Caco-2 (cell line): Measurements from ENCODE around the gene NDUFA5. TPM values are rescaled to one million over a fixed set of nuclear protein-coding genes. Genes with fewer than 3 reads are reported as not detected.

Experiments used
- BruUV-seq: library from RNA; stranded (reverse); fragments of 400-500 nt; replicated peaks from 2 replicates; lab custom pipeline; 2021; lab: Mats Ljungman, UMichigan
- CTCF ChIA-PET: fragments of 300-600 bp; sonication (Branson Sonifier 250); formaldehyde crosslinking; loops from one replicate; lab custom pipeline; 2022; ENCODE audit warnings: antibody characterized with exemption; lab: Charles Lee
- POLR2A ChIA-PET: fragments of 300-600 bp; sonication (Branson Sonifier 250); formaldehyde crosslinking; loops from one replicate; lab custom pipeline; 2022; ENCODE audit warnings: antibody characterized with exemption; lab: Charles Lee
- DNase-seq, 2 experiments: peaks; one replicate each; pipeline versions ENCODE4 v3.0.0 to v3.0.0-alpha.2; 2020 to 2022
- H3K27me3 ChIP-seq: replicated peaks from 2 replicates; pipeline ENCODE4 v1.6.0; 2011; ENCODE audit warnings: low read length; ENCODE audit not compliant: control insufficient read depth, insufficient read depth
- H3K36me3 ChIP-seq: 2 replicates; pipeline ENCODE4 v1.5.1; 2011; ENCODE audit warnings: low read length; ENCODE audit not compliant: control insufficient read depth, insufficient read depth
- H3K4me1 ChIP-seq: fragments of 250-450 bp; sonication (Bioruptor Pico); 2 replicates; pipeline ENCODE4 v1.5.1; 2020; ENCODE audit warnings: mild to moderate bottlenecking
- H3K4me3 ChIP-seq: 2 replicates; pipeline ENCODE4 v1.5.1; 2011; ENCODE audit warnings: low read depth, mild to moderate bottlenecking, control low read depth, low read length
- H3K9me3 ChIP-seq: fragments of 250-450 bp; sonication (Bioruptor Pico); 2 replicates; pipeline ENCODE4 v1.5.1; 2020; ENCODE audit warnings: mild to moderate bottlenecking, moderate library complexity
- H3K27ac Mint-ChIP-seq: one replicate; pipeline ENCODE4 v1.8.0; 2022; ENCODE audit warnings: mixed read lengths; ENCODE audit not compliant: unreplicated experiment
- H3K27me3 Mint-ChIP-seq: one replicate; pipeline ENCODE4 v1.8.0; 2022; ENCODE audit warnings: mixed read lengths; ENCODE audit not compliant: insufficient read depth, unreplicated experiment
- H3K36me3 Mint-ChIP-seq: one replicate; pipeline ENCODE4 v1.8.0; 2022; ENCODE audit warnings: mild to moderate bottlenecking, mixed read lengths; ENCODE audit not compliant: insufficient read depth, unreplicated experiment
- H3K4me1 Mint-ChIP-seq: one replicate; pipeline ENCODE4 v1.8.0; 2022; ENCODE audit warnings: low read depth, mixed read lengths; ENCODE audit not compliant: unreplicated experiment
- H3K4me3 Mint-ChIP-seq: one replicate; pipeline ENCODE4 v1.8.0; 2022; ENCODE audit warnings: mild to moderate bottlenecking, moderate library complexity, mixed read lengths; ENCODE audit not compliant: unreplicated experiment
- H3K9me3 Mint-ChIP-seq: one replicate; pipeline ENCODE4 v1.8.0; 2022; ENCODE audit warnings: mixed read lengths; ENCODE audit not compliant: unreplicated experiment
- CTCF ChIP-seq, 2 experiments: fragments of 200-600 bp in 1 of 2; IDR thresholded peaks; 1 replicate in 1 of 2; 2 replicates in 1 of 2; pipeline versions ENCODE4 v1.5.1 to v1.8.0; 2011 to 2022; ENCODE audit warnings: antibody characterized with exemption in 1 of 2, control low read depth in 1 of 2, inconsistent platforms in 1 of 2, low read depth in 1 of 2, low read length in 1 of 2, mild to moderate bottlenecking in 1 of 2, moderate library complexity in 1 of 2; ENCODE audit not compliant: insufficient read depth in 1 of 2, severe bottlenecking in 1 of 2, unreplicated experiment in 1 of 2
- intact Hi-C: fragments of 100-400 bp; cut with micrococcal nuclease; formaldehyde crosslinking; loops from one replicate; pipeline ENCODE4 v1.10.0; 2022; ENCODE audit not compliant: unreplicated experiment
- total RNA-seq: library from RNA; stranded (reverse); gene quantifications from 2 replicates; pipeline ENCODE4 v1.2.3, GENCODE V29; 2022

The NDUFA5 gene
- total RNA-seq, 1 experiment from 2014 or later, result 87.9 TPM

GRCh38 chr7:123505221-123505620 lies 52.4 kb downstream of the NDUFA5 start:
- Mint-ChIP-seq H3K36me3 (no peaks in the 10 kb centered on the region), H3K4me1 (no peaks in the 10 kb centered on the region), H3K27me3 (no peaks in the 10 kb centered on the region), H3K4me3 (no peak overlapping the region), H3K27ac (no peak overlapping the region), H3K9me3 (peaks cover 17% of the 10 kb centered on the region)
- no TSS peak for BruUV-seq
- intact Hi-C loops, result no loop called here
- ChIA-PET POLR2A (no interaction called here), CTCF (no interaction called here)
- H3K9me3 ChIP-seq, result peaks cover 6% of the 10 kb centered on the region
- TF ChIP-seq CTCF (IDR thresholded peaks at IDR 0.05; ENCODE audit: insufficient read depth in 1 of 2, low read depth in 1 of 2, low read length in 1 of 2, severe bottlenecking in 1 of 2, unreplicated experiment in 1 of 2), result no peak
- DNase-seq, result no peak
- H3K36me3 ChIP-seq, result no peaks in the 10 kb centered on the region
- no peak overlapping the region for H3K4me3 ChIP-seq
- no peaks in the 10 kb centered on the region for H3K27me3 ChIP-seq
- H3K4me1 ChIP-seq, result no peaks in the 10 kb centered on the region

GRCh38 chr7:123502201-123502600 lies 55.4 kb downstream of the NDUFA5 start:
- no peak overlapping the region for H3K4me3 ChIP-seq
- DNase-seq, result no peak
- CTCF ChIA-PET, result no interaction called here

GRCh38 chr7:123500878-123501489 lies 56.6 kb downstream of the NDUFA5 start:
- no peak for DNase-seq
- Mint-ChIP-seq H3K27me3 (peaks cover 3% of the 10 kb centered on the region), H3K9me3 (peaks cover 8% of the 10 kb centered on the region), H3K4me3 (no peak overlapping the region), H3K4me1 (peaks cover 7% of the 10 kb centered on the region), H3K36me3 (no peaks in the 10 kb centered on the region), H3K27ac (no peak overlapping the region)
- CTCF ChIA-PET, result interaction anchor here (1.1 kb wide), 1 partner anchor 8 kb away, joined by 4 read pairs; no protein-coding TSS in a partner anchor
- POLR2A ChIA-PET, result no interaction called here
- H3K9me3 ChIP-seq, result peaks cover 4% of the 10 kb centered on the region
- H3K36me3 ChIP-seq, result no peaks in the 10 kb centered on the region
- no peaks in the 10 kb centered on the region for H3K4me1 ChIP-seq
- TF ChIP-seq CTCF (IDR thresholded peaks at IDR 0.05; ENCODE audit: insufficient read depth in 1 of 2, low read depth in 1 of 2, low read length in 1 of 2, severe bottlenecking in 1 of 2, unreplicated experiment in 1 of 2), result no peak
- no peaks in the 10 kb centered on the region for H3K27me3 ChIP-seq
- intact Hi-C loops, result no loop called here
- no peak overlapping the region for H3K4me3 ChIP-seq
- no TSS peak for BruUV-seq

More at GRCh38 chr7:123502201-123502600, 55.4 kb downstream of the NDUFA5 start:
- Histone ChIP-seq H3K27me3 (no peaks in the 10 kb centered on the region), H3K9me3 (peaks cover 6% of the 10 kb centered on the region), H3K36me3 (no peaks in the 10 kb centered on the region), H3K4me1 (no peaks in the 10 kb centered on the region)
- Mint-ChIP-seq H3K4me1 (peaks cover 7% of the 10 kb centered on the region), H3K27ac (no peak overlapping the region), H3K36me3 (no peaks in the 10 kb centered on the region), H3K27me3 (no peaks in the 10 kb centered on the region), H3K9me3 (peaks cover 17% of the 10 kb centered on the region), H3K4me3 (no peak overlapping the region)
- no TSS peak for BruUV-seq
- intact Hi-C loops, result no loop called here
- POLR2A ChIA-PET, result no interaction called here
- no peak for TF ChIP-seq CTCF (IDR thresholded peaks at IDR 0.05; ENCODE audit: insufficient read depth in 1 of 2, low read depth in 1 of 2, low read length in 1 of 2, severe bottlenecking in 1 of 2, unreplicated experiment in 1 of 2)
